ENCODE results near the gene FAM153A.
"Not testable (repeated sequence)": the region's sequence is repeated elsewhere in the genome, so short reads cannot be mapped to it uniquely, and the experiment has no call there.

The FAM153A gene

GRCh38 chr5:177782792-177783633 lies at the start of gene FAM153A:
Gene FAM153A, minus strand, starts transcription at chr5:177782899.
- not testable (repeated sequence) for DNase-seq

GRCh38 chr5:177832287-177832686 lies 49.6 kb upstream of the FAM153A start:
- DNase-seq: not testable (repeated sequence)

- not testable (repeated sequence) for DNase-seq
These were observed 43.4 kb upstream of the FAM153A start for GRCh38 chr5:177826073-177826472.

- not testable (repeated sequence) for DNase-seq
These were observed 42.1 kb upstream of the FAM153A start for GRCh38 chr5:177824776-177825175.

- not testable (repeated sequence) for DNase-seq
These were observed 39.8 kb upstream of the FAM153A start for GRCh38 chr5:177822489-177822888.

GRCh38 chr5:177819664-177820063 lies 37.0 kb upstream of the FAM153A start:
- DNase-seq: not testable (repeated sequence)

GRCh38 chr5:177812814-177813425 lies 30.2 kb upstream of the FAM153A start:
- DNase-seq: not testable (repeated sequence)

GRCh38 chr5:177812160-177812743 lies 29.6 kb upstream of the FAM153A start:
- not testable (repeated sequence) for DNase-seq

- not testable (repeated sequence) for DNase-seq
These were observed 26.7 kb upstream of the FAM153A start for GRCh38 chr5:177809209-177809913.

- DNase-seq: not testable (repeated sequence)
These were observed 25.7 kb upstream of the FAM153A start for GRCh38 chr5:177808420-177808819.

GRCh38 chr5:177807265-177807664 lies 24.6 kb upstream of the FAM153A start:
- not testable (repeated sequence) for DNase-seq

GRCh38 chr5:177801427-177801826 lies 18.7 kb upstream of the FAM153A start:
- not testable (repeated sequence) for DNase-seq

GRCh38 chr5:177798237-177798840 lies 15.6 kb upstream of the FAM153A start:
- DNase-seq: not testable (repeated sequence)

- not testable (repeated sequence) for DNase-seq
These were observed 10.6 kb upstream of the FAM153A start for GRCh38 chr5:177793272-177793671.

- DNase-seq: not testable (repeated sequence)
These were observed 8.9 kb upstream of the FAM153A start for GRCh38 chr5:177791649-177792048.

GRCh38 chr5:177782169-177782568 lies 530 bp downstream of the FAM153A start:
- not testable (repeated sequence) for DNase-seq

- DNase-seq: not testable (repeated sequence)
These were observed 11.5 kb downstream of the FAM153A start for GRCh38 chr5:177771206-177771605.

GRCh38 chr5:177770646-177771045 lies 12.1 kb downstream of the FAM153A start:
- not testable (repeated sequence) for DNase-seq

- not testable (repeated sequence) for DNase-seq
These were observed 18.8 kb downstream of the FAM153A start for GRCh38 chr5:177763737-177764508.

GRCh38 chr5:177760954-177761353 lies 21.7 kb downstream of the FAM153A start:
- DNase-seq: not testable (repeated sequence)

GRCh38 chr5:177747354-177747753 lies 35.3 kb downstream of the FAM153A start:
- DNase-seq: not testable (repeated sequence)

- DNase-seq: not testable (repeated sequence)
These were observed 57.8 kb downstream of the FAM153A start for GRCh38 chr5:177724858-177725257.

Data from NCI-H774 (cell line).